Left renal cortex interstitium (tissue), 4 donors: ENCODE results near the gene COL1A2. TPM values are rescaled to one million over a fixed set of nuclear protein-coding genes. Genes with fewer than 3 reads are reported as not detected.

Experiments used
- DNase-seq, 4 donors: peaks; one replicate each; pipeline ENCODE4 v3.0.0-alpha.2; 2013; ENCODE audit warnings: low read depth in 4 of 4, low spot score in 2 of 4, missing footprints in 1 of 4
- polyA plus RNA-seq, 4 donors: library from polyadenylated mRNA; unstranded; fragments of 120-200 nt; gene quantifications; one replicate each; pipeline ENCODE4 v1.2.1, GENCODE V29; 2013; ENCODE audit not compliant: insufficient read length in 4 of 4

The COL1A2 gene
- polyA plus RNA-seq, 4 donors: 631 to 862 (median 765) TPM

- DNase-seq: no peak
These were observed 76.9 kb downstream of the COL1A2 start for GRCh38 chr7:94471604-94472003.

DNA sequence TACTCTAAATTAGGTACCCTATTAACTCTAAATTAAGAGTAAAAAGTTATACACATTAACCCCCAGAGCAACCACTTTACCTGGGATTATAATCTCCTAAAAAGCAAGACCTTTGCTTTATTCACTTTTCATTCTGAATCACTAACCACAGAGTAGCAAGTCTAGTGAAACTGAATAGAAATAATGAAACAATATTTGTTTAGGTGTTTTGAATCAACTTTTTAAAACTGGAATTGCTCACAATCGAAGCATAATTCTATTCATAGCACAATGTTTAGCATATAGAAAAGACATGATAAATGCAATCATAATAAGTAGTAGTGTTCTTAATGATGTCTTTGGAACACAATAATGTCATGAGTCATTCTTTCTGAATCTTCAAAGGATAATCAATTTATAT is 77.9 kb downstream of the COL1A2 start:
- DNase-seq: no peak

DNA sequence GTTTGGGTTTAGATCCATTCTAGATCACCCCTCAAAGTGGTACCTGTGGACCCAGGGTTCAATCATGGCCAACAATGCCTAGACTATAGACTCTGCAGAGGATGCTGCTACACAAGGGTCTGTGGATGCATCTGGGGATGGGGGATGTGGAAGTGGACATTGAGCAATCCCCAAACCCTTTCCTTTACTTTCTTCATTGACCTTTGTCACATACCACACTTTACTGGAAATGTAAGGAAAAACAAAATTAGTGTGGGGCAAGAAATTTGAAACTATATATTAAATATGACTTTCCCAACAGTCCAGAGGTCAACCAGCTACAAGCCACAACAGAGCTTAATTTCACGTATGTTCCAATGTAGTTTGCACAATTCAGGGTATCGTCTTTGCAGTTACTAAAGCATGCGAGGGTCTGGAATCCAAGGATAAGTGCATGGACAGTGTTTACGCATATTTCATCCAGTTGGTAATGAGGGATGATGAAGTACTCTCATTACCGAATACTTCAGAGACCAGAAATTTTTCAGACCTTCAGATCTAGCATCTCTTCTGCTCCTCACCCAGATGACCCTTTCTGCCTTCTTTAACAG is 81.7 kb downstream of the COL1A2 start:
- DNase-seq: no peak

- DNase-seq: no peak
These were observed 83.2 kb downstream of the COL1A2 start for GRCh38 chr7:94477878-94478277.

GRCh38 chr7:94478648-94479214 is 84.0 kb downstream of the COL1A2 start:
- DNase-seq: no peak

Other genes with a start within 250 kb of the COL1A2 start
- gene CASD1, start 114.9 kb downstream of the COL1A2 start, polyA plus RNA-seq: 10 to 100 TPM; 42.2 to 58.7 (median 45.9) TPM